Natural killer cell (primary cell): ENCODE results near the gene CKB. TPM values are rescaled to one million over a fixed set of nuclear protein-coding genes. Genes with fewer than 3 reads are reported as not detected.

ENCODE experiments used
- ATAC-seq, 3 donors: fragments of 150-1000 bp in 2 of 3; fragments of 200-7000 bp in 1 of 3; cut with Tn5 transposase; 1 replicate in 1 of 3; 2 replicates in 2 of 3; pipeline ENCODE4 v1.10.0; 2021; ENCODE audit warnings: mild to moderate bottlenecking in 2 of 3, moderate library complexity in 2 of 3
- DNase-seq, 2 donors: peaks; one replicate each; pipeline versions ENCODE4 v3.0.0 to v3.0.0-alpha.2; 2013 to 2021; ENCODE audit warnings: mixed read lengths in 1 of 2
- H3K27ac ChIP-seq: one replicate; pipeline ENCODE4 v1.5.1; 2013; ENCODE audit warnings: mild to moderate bottlenecking, low read length
- H3K27me3 ChIP-seq: one replicate; pipeline ENCODE4 v1.6.1; 2013; ENCODE audit warnings: low read length; ENCODE audit not compliant: control insufficient read depth, insufficient read depth
- H3K36me3 ChIP-seq: one replicate; pipeline ENCODE4 v1.6.1; 2013; ENCODE audit warnings: low read length; ENCODE audit not compliant: control insufficient read depth, insufficient read depth
- H3K4me1 ChIP-seq: one replicate; pipeline ENCODE4 v1.6.1; 2013; ENCODE audit warnings: low read length; ENCODE audit not compliant: control insufficient read depth, insufficient read depth
- H3K4me3 ChIP-seq: one replicate; pipeline ENCODE4 v1.5.1; 2013; ENCODE audit warnings: low read length
- H3K9me3 ChIP-seq: one replicate; pipeline ENCODE4 v1.6.1; 2013; ENCODE audit warnings: low read length; ENCODE audit not compliant: control insufficient read depth, insufficient read depth
- H3K27ac Mint-ChIP-seq, 2 donors: one replicate each; pipeline ENCODE4 v1.8.0; 2022; ENCODE audit warnings: mild to moderate bottlenecking in 2 of 2, mixed read lengths in 2 of 2, moderate library complexity in 1 of 2
- H3K27me3 Mint-ChIP-seq, 2 donors: one replicate each; pipeline ENCODE4 v1.8.0; 2022; ENCODE audit warnings: low read depth in 2 of 2, mixed read lengths in 2 of 2
- H3K36me3 Mint-ChIP-seq: one replicate; pipeline ENCODE4 v1.8.0; 2022; ENCODE audit warnings: mixed read lengths
- H3K4me1 Mint-ChIP-seq, 2 donors: one replicate each; pipeline ENCODE4 v1.8.0; 2022; ENCODE audit warnings: mixed read lengths in 2 of 2
- H3K4me3 Mint-ChIP-seq: one replicate; pipeline ENCODE4 v1.8.0; 2022; ENCODE audit warnings: mild to moderate bottlenecking, moderate library complexity, mixed read lengths
- H3K9me3 Mint-ChIP-seq, 2 donors: one replicate each; pipeline ENCODE4 v1.8.0; 2022; ENCODE audit warnings: mixed read lengths in 2 of 2
- WGBS: methylation state at CpG from one replicate; pipeline ENCODE4 v1.1.7; 2013; ENCODE audit warnings: missing lambda C conversion rate; ENCODE audit not compliant: insufficient coverage; 5-methylcytosine and 5-hydroxymethylcytosine counted together
- intact Hi-C: fragments of 100-400 bp; cut with micrococcal nuclease; formaldehyde crosslinking; loops from one replicate; pipeline ENCODE4 v1.14.2; 2022
- total RNA-seq, 4 donors: library from RNA; stranded (reverse); fragments of 120-200 nt in 1 of 4; gene quantifications; one replicate each; pipeline versions ENCODE4 v1.2.3 to v1.2.4, GENCODE V29; 2013 to 2022
- TF ChIP-seq, protein P1 (sequence below): fragments of 200-600 bp; IDR thresholded peaks from one replicate; pipeline ENCODE4 v1.8.0; 2022; ENCODE audit warnings: antibody characterized with exemption

Gene CKB
- total RNA-seq, 3 donors from 2014 or later (not counting 1 experiment from before 2014, with no cell fraction given): 4.0 to 37.4 (median 9.0) TPM

DNA sequence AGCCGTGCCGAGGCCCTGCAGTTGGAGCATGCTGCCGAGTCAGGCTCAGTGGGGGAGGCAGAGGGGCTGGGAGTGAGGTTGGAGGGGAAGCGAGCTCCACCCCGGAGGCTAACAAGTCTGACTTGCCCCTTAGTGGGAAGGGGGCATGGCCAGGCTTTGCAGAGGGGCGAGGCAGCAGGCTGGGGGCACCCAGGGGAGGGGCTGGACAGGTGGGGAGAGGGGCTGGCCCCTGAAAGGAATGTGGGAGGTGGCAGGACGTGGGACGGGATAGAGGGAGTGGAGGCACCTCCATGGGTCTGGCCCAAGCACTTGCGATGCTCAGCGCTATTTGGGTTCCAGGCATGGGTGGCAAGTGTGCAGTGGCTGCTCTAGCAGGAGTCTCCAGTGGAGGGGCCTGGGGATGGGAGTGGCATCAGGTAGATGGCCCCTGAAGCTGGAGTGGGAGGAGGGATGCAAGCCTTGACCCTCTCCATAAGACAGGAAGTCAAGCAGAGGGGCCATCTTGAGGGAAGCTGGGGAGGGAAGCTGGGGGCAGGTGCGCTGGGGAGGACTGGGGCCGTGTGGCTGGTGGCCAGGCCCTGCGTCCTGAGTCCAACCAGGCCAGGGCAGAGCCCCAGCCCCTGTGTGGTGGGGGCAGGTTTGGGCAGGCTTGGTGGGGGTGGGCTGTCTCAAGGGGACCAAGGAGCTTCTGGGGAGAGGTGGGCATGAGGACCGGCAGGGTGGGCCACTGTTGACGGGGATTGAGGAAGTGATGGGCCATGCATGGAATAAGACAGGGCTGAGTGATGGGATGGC is 9.0 kb upstream of the CKB start:
- WGBS: 95% methylated on average over 15 of the region's 15 CpGs
- H3K9me3 ChIP-seq: no peaks in the 10 kb centered on the region
- H3K36me3 ChIP-seq: peaks cover 7% of the 10 kb centered on the region
- Mint-ChIP-seq H3K27ac (peak overlapping the region in 1 of 2 donors; percentile 58), H3K4me3 (peak overlapping the region; percentile 4), H3K4me1 (peaks cover 21 to 47% of the 10 kb centered on the region in 2 donors), H3K27me3 (no peaks in the 10 kb centered on the region), H3K36me3 (no peaks in the 10 kb centered on the region), H3K9me3 (no peaks in the 10 kb centered on the region)
- H3K27me3 ChIP-seq: no peaks in the 10 kb centered on the region
- TF ChIP-seq, protein P1, sequence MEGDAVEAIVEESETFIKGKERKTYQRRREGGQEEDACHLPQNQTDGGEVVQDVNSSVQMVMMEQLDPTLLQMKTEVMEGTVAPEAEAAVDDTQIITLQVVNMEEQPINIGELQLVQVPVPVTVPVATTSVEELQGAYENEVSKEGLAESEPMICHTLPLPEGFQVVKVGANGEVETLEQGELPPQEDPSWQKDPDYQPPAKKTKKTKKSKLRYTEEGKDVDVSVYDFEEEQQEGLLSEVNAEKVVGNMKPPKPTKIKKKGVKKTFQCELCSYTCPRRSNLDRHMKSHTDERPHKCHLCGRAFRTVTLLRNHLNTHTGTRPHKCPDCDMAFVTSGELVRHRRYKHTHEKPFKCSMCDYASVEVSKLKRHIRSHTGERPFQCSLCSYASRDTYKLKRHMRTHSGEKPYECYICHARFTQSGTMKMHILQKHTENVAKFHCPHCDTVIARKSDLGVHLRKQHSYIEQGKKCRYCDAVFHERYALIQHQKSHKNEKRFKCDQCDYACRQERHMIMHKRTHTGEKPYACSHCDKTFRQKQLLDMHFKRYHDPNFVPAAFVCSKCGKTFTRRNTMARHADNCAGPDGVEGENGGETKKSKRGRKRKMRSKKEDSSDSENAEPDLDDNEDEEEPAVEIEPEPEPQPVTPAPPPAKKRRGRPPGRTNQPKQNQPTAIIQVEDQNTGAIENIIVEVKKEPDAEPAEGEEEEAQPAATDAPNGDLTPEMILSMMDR: no peak
- no peak overlapping the region for H3K27ac ChIP-seq
- peaks cover 42% of the 10 kb centered on the region for H3K4me1 ChIP-seq
- ATAC-seq: no peak
- DNase-seq: no peak
- intact Hi-C loops: no loop called here
- H3K4me3 ChIP-seq: no peak overlapping the region

DNA sequence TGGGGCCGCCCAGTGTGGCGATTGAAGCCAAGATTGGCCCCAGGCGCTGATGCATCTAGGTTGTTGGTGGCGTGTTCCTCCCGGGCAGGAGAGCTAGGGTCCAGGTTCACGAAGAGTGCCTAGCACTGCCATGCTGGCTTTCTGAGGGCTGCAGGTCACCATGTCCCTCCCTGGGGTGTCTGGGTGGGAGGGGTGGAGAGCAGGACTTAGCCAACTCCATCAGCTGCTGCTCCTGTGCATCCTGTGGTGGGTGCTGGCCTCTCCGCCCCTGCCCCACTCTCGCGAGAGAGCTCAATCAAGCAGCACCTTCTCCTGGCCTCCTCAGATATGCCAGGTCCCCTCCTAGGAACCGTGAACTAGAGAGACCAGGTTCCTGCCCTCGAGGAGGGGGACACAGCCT is 8.2 kb upstream of the CKB start:
- Histone ChIP-seq H3K27ac (no peak overlapping the region), H3K4me3 (no peak overlapping the region), H3K36me3 (peaks cover 7% of the 10 kb centered on the region), H3K27me3 (no peaks in the 10 kb centered on the region), H3K4me1 (peaks cover 48% of the 10 kb centered on the region), H3K9me3 (no peaks in the 10 kb centered on the region)
- intact Hi-C loops: no loop called here
- Mint-ChIP-seq H3K27me3 (no peaks in the 10 kb centered on the region), H3K4me1 (peaks cover 21 to 47% of the 10 kb centered on the region in 2 donors), H3K9me3 (no peaks in the 10 kb centered on the region), H3K4me3 (no peak overlapping the region), H3K36me3 (no peaks in the 10 kb centered on the region), H3K27ac (peak overlapping the region in 1 of 2 donors; percentile 58)
- TF ChIP-seq, protein P1: no peak
- 96% methylated on average over 11 of the region's 11 CpGs for WGBS
- DNase-seq (no peak), ATAC-seq (no peak)

DNA sequence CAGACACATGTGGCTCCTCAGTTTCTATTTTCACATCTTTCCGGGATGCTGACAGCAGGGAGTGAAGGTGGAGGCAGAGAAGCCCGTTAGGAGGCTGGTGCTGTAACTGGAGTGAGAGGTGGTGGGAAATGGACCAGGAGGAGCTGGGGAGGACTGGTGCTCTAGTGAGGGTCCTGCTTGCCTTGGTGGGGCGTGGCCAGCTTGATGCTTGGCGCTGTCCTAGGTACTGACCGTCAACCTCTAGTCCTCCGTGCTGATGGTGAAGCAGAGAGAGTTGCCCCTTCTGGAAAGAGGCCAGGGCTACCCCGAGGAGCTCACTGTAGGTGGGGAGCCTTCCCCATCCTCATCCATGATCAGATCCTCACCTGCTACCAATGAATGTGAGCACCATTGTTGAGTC is 7.8 kb upstream of the CKB start:
- Histone ChIP-seq H3K4me1 (peaks cover 48% of the 10 kb centered on the region), H3K36me3 (peaks cover 7% of the 10 kb centered on the region), H3K27me3 (no peaks in the 10 kb centered on the region), H3K4me3 (no peak overlapping the region), H3K9me3 (no peaks in the 10 kb centered on the region), H3K27ac (no peak overlapping the region)
- ATAC-seq (no peak), DNase-seq (peak in 1 of 2 donors; percentile 53)
- Mint-ChIP-seq H3K4me3 (peak overlapping the region; percentile 60), H3K27me3 (no peaks in the 10 kb centered on the region), H3K4me1 (peaks cover 21 to 47% of the 10 kb centered on the region in 2 donors), H3K36me3 (no peaks in the 10 kb centered on the region), H3K27ac (peak overlapping the region; percentile 67 to 86), H3K9me3 (no peaks in the 10 kb centered on the region)
- TF ChIP-seq, protein P1: no peak
- WGBS: 89% methylated on average over 7 of the region's 7 CpGs
- intact Hi-C loops: no loop called here
